Measurements from ENCODE around the gene TCF15. TPM values are rescaled to one million over a fixed set of nuclear protein-coding genes. Genes with fewer than 3 reads are reported as not detected.

The TCF15 gene
- total and polyA plus RNA-seq, 2 of the 13 experiments (the other 11 are each of a cell fraction or from before 2014, with no cell fraction given) = not detected

DNA sequence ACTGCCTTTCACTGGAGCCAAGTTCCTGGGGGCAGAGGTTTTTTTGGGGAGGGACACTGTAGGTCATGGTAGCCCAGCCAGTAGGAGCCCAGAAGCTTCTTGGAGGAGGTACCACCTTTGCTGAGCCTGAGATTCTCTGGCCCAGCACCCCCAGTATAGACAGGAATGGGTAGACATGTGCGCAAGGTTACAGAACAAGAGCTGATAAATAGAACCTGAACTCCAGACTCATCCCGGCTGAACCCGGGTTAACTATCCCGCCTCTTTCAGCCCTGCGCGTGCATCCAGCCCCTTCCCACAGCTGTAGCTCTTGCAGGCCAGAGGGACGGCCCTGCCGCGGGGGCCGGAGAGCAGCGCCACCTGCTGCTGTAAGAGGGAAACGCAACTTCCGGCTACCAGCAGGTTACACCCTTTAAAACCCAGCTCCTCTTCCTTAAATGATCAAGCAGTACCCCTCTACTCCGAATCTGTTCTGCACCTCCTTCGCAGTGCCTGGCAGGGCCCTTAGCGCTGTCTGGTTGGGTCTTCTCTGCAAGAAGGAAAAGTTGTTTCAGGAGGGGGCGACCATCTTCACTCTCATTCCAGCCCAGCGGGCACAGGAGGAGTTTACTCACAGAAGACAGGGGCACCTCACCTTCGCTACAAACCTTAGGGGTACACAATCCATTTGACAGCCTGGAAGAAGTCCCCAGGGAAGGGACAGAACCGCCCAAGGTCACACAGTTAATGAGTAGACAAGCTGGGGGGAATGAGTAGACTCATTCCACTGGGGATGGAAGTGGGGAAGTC lies 35.4 kb upstream of the TCF15 start (continued):
- TF ChIP-seq, protein P1, sequence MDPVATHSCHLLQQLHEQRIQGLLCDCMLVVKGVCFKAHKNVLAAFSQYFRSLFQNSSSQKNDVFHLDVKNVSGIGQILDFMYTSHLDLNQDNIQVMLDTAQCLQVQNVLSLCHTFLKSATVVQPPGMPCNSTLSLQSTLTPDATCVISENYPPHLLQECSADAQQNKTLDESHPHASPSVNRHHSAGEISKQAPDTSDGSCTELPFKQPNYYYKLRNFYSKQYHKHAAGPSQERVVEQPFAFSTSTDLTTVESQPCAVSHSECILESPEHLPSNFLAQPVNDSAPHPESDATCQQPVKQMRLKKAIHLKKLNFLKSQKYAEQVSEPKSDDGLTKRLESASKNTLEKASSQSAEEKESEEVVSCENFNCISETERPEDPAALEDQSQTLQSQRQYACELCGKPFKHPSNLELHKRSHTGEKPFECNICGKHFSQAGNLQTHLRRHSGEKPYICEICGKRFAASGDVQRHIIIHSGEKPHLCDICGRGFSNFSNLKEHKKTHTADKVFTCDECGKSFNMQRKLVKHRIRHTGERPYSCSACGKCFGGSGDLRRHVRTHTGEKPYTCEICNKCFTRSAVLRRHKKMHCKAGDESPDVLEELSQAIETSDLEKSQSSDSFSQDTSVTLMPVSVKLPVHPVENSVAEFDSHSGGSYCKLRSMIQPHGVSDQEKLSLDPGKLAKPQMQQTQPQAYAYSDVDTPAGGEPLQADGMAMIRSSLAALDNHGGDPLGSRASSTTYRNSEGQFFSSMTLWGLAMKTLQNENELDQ (CRISPR knock-in tag; IDR thresholded peaks at IDR 0.05; ENCODE audit: borderline replicate concordance) = peak; percentile 53; the same call in 1 of the 2 replicates
- peak; percentile 92; the same call in 1 of the 2 replicates for TF ChIP-seq KLF15 (CRISPR knock-in tag; IDR thresholded peaks at IDR 0.05; ENCODE audit: borderline replicate concordance)
- peak; percentile 99 for TF ChIP-seq XRCC5 (optimal IDR thresholded peaks at IDR 0.05; ENCODE audit: low read length)
- no peak for TF ChIP-seq ZNF17 (CRISPR knock-in tag; IDR thresholded peaks at IDR 0.05)
- TF ChIP-seq, protein P2, sequence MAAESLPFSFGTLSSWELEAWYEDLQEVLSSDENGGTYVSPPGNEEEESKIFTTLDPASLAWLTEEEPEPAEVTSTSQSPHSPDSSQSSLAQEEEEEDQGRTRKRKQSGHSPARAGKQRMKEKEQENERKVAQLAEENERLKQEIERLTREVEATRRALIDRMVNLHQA (CRISPR knock-in tag; IDR thresholded peaks at IDR 0.05) = no peak
- TF ChIP-seq ZNF432 (CRISPR knock-in tag; IDR thresholded peaks at IDR 0.05; ENCODE audit: borderline replicate concordance) = no peak
- peak; percentile 10; the same call in 1 of the 2 replicates for TF ChIP-seq TEAD2 (CRISPR knock-in tag; IDR thresholded peaks at IDR 0.05)
- TF ChIP-seq, protein P3, sequence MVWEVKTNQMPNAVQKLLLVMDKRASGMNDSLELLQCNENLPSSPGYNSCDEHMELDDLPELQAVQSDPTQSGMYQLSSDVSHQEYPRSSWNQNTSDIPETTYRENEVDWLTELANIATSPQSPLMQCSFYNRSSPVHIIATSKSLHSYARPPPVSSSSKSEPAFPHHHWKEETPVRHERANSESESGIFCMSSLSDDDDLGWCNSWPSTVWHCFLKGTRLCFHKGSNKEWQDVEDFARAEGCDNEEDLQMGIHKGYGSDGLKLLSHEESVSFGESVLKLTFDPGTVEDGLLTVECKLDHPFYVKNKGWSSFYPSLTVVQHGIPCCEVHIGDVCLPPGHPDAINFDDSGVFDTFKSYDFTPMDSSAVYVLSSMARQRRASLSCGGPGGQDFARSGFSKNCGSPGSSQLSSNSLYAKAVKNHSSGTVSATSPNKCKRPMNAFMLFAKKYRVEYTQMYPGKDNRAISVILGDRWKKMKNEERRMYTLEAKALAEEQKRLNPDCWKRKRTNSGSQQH (CRISPR knock-in tag; IDR thresholded peaks at IDR 0.05; ENCODE audit: low read depth) = no peak
- TF ChIP-seq, protein P4, sequence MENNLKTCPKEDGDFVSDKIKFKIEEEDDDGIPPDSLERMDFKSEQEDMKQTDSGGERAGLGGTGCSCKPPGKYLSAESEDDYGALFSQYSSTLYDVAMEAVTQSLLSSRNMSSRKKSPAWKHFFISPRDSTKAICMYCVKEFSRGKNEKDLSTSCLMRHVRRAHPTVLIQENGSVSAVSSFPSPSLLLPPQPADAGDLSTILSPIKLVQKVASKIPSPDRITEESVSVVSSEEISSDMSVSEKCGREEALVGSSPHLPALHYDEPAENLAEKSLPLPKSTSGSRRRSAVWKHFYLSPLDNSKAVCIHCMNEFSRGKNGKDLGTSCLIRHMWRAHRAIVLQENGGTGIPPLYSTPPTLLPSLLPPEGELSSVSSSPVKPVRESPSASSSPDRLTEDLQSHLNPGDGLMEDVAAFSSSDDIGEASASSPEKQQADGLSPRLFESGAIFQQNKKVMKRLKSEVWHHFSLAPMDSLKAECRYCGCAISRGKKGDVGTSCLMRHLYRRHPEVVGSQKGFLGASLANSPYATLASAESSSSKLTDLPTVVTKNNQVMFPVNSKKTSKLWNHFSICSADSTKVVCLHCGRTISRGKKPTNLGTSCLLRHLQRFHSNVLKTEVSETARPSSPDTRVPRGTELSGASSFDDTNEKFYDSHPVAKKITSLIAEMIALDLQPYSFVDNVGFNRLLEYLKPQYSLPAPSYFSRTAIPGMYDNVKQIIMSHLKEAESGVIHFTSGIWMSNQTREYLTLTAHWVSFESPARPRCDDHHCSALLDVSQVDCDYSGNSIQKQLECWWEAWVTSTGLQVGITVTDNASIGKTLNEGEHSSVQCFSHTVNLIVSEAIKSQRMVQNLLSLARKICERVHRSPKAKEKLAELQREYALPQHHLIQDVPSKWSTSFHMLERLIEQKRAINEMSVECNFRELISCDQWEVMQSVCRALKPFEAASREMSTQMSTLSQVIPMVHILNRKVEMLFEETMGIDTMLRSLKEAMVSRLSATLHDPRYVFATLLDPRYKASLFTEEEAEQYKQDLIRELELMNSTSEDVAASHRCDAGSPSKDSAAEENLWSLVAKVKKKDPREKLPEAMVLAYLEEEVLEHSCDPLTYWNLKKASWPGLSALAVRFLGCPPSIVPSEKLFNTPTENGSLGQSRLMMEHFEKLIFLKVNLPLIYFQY (CRISPR knock-in tag; IDR thresholded peaks at IDR 0.05; ENCODE audit: borderline replicate concordance) = peak; percentile 86
- TF ChIP-seq, protein P5, sequence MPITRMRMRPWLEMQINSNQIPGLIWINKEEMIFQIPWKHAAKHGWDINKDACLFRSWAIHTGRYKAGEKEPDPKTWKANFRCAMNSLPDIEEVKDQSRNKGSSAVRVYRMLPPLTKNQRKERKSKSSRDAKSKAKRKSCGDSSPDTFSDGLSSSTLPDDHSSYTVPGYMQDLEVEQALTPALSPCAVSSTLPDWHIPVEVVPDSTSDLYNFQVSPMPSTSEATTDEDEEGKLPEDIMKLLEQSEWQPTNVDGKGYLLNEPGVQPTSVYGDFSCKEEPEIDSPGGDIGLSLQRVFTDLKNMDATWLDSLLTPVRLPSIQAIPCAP (CRISPR knock-in tag; IDR thresholded peaks at IDR 0.05; ENCODE audit: low read depth) = no peak
- TF ChIP-seq, protein P6, sequence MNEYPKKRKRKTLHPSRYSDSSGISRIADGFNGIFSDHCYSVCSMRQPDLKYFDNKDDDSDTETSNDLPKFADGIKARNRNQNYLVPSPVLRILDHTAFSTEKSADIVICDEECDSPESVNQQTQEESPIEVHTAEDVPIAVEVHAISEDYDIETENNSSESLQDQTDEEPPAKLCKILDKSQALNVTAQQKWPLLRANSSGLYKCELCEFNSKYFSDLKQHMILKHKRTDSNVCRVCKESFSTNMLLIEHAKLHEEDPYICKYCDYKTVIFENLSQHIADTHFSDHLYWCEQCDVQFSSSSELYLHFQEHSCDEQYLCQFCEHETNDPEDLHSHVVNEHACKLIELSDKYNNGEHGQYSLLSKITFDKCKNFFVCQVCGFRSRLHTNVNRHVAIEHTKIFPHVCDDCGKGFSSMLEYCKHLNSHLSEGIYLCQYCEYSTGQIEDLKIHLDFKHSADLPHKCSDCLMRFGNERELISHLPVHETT (CRISPR knock-in tag; conservative IDR thresholded peaks at IDR 0.05) = 0 out of 2 replicates have a peak, but pooled peaks have one; percentile 41
- peak; percentile 59; the same call in 1 of the 2 replicates for TF ChIP-seq HOXA9 (CRISPR knock-in tag; IDR thresholded peaks at IDR 0.05; ENCODE audit: borderline replicate concordance)
- TF ChIP-seq FOSL1 (CRISPR knock-in tag; IDR thresholded peaks at IDR 0.05; ENCODE audit: borderline replicate concordance) = no peak
- TF ChIP-seq, protein P7, sequence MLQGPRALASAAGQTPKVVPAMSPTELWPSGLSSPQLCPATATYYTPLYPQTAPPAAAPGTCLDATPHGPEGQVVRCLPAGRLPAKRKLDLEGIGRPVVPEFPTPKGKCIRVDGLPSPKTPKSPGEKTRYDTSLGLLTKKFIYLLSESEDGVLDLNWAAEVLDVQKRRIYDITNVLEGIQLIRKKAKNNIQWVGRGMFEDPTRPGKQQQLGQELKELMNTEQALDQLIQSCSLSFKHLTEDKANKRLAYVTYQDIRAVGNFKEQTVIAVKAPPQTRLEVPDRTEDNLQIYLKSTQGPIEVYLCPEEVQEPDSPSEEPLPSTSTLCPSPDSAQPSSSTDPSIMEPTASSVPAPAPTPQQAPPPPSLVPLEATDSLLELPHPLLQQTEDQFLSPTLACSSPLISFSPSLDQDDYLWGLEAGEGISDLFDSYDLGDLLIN (CRISPR knock-in tag; IDR thresholded peaks at IDR 0.05; ENCODE audit: borderline replicate concordance) = peak; percentile 95; the same call in 1 of the 2 replicates
- TF ChIP-seq HMG20B (CRISPR knock-in tag; conservative IDR thresholded peaks at IDR 0.05) = 0 out of 2 replicates have a peak, but pooled peaks have one; percentile 38
- TF ChIP-seq STAT5B (CRISPR knock-in tag; IDR thresholded peaks at IDR 0.05) = no peak

Measured in HepG2 (cell line).